Liver (tissue), 9 donors: ENCODE results near the gene YY1. TPM values are rescaled to one million over a fixed set of nuclear protein-coding genes. Genes with fewer than 3 reads are reported as not detected.

Experiments used
- DNase-seq: peaks from one replicate; pipeline ENCODE4 v3.0.0-alpha.2; 2017; ENCODE audit warnings: low spot score
- H3K27ac ChIP-seq, 2 donors: one replicate each; pipeline ENCODE4 v1.7.0; 2013; ENCODE audit warnings: inconsistent platforms in 2 of 2, low read length in 2 of 2, control low read depth in 1 of 2, low read depth in 1 of 2, mild to moderate bottlenecking in 1 of 2
- H3K27me3 ChIP-seq, 4 donors: one replicate each; pipeline versions ENCODE4 v1.6.1 to v1.7.0; 2013; ENCODE audit warnings: low read length in 3 of 4, inconsistent platforms in 1 of 4, mild to moderate bottlenecking in 1 of 4, moderate library complexity in 1 of 4; ENCODE audit not compliant: control insufficient read depth in 4 of 4, insufficient read depth in 4 of 4
- H3K36me3 ChIP-seq, 4 donors: one replicate each; pipeline versions ENCODE4 v1.6.1 to v1.7.0; 2013; ENCODE audit warnings: low read length in 3 of 4, mild to moderate bottlenecking in 3 of 4, low read depth in 1 of 4, moderate library complexity in 1 of 4; ENCODE audit not compliant: control insufficient read depth in 4 of 4, insufficient read depth in 3 of 4
- H3K4me1 ChIP-seq, 4 donors: one replicate each; pipeline versions ENCODE4 v1.6.1 to v1.7.0; 2013; ENCODE audit warnings: low read length in 3 of 4, mild to moderate bottlenecking in 3 of 4, moderate library complexity in 1 of 4; ENCODE audit not compliant: control insufficient read depth in 4 of 4, insufficient read depth in 4 of 4
- H3K4me3 ChIP-seq, 3 donors: one replicate each; pipeline versions ENCODE4 v1.6.1 to v1.7.0; 2013; ENCODE audit warnings: low read length in 3 of 3, control low read depth in 1 of 3, low read depth in 1 of 3, mild to moderate bottlenecking in 1 of 3
- H3K9ac ChIP-seq, 2 donors: one replicate each; pipeline ENCODE4 v1.7.0; 2013; ENCODE audit warnings: low read length in 2 of 2, mild to moderate bottlenecking in 2 of 2, moderate library complexity in 2 of 2, control low read depth in 1 of 2, low read depth in 1 of 2
- H3K9me3 ChIP-seq, 4 donors: one replicate each; pipeline versions ENCODE4 v1.6.1 to v1.7.0; 2013; ENCODE audit warnings: low read length in 3 of 4; ENCODE audit not compliant: control insufficient read depth in 4 of 4
- EGR1 ChIP-seq, 2 donors: IDR thresholded peaks; 2 replicates each; pipeline ENCODE4 v1.6.1; 2016 to 2018; ENCODE audit warnings: antibody characterized with exemption in 2 of 2, low read depth in 2 of 2
- FOXA1 ChIP-seq: IDR thresholded peaks from 2 replicates; pipeline ENCODE4 v1.6.1; 2016; ENCODE audit warnings: antibody characterized with exemption
- FOXA2 ChIP-seq: IDR thresholded peaks from 2 replicates; pipeline ENCODE4 v1.6.1; 2016; ENCODE audit warnings: antibody characterized with exemption
- GABPA ChIP-seq, 2 donors: IDR thresholded peaks in 1 of 2; conservative IDR thresholded peaks in 1 of 2; 2 replicates each; pipeline ENCODE4 v1.6.1; 2016; ENCODE audit warnings: antibody characterized with exemption in 2 of 2, mild to moderate bottlenecking in 1 of 2, moderate library complexity in 1 of 2
- HNF4A ChIP-seq, 2 donors: conservative IDR thresholded peaks; 2 replicates each; pipeline ENCODE4 v1.6.1; 2016; ENCODE audit warnings: antibody characterized with exemption in 2 of 2, mild to moderate bottlenecking in 2 of 2
- HNF4G ChIP-seq: IDR thresholded peaks from 2 replicates; pipeline ENCODE4 v1.6.1; 2016; ENCODE audit warnings: antibody characterized with exemption
- JUND ChIP-seq, 2 donors: IDR thresholded peaks; 2 replicates each; pipeline ENCODE4 v1.6.1; 2016; ENCODE audit warnings: antibody characterized with exemption in 2 of 2
- NR2F2 ChIP-seq: IDR thresholded peaks from 2 replicates; pipeline ENCODE4 v1.6.1; 2016; ENCODE audit warnings: antibody characterized with exemption
- RAD21 ChIP-seq, 2 donors: IDR thresholded peaks; 2 replicates each; pipeline ENCODE4 v1.6.1; 2016; ENCODE audit warnings: antibody characterized with exemption in 2 of 2, mild to moderate bottlenecking in 2 of 2
- RXRA ChIP-seq, 2 donors: IDR thresholded peaks; 2 replicates each; pipeline ENCODE4 v1.6.1; 2017 to 2018; ENCODE audit warnings: antibody characterized with exemption in 2 of 2, mild to moderate bottlenecking in 1 of 2
- SP1 ChIP-seq: IDR thresholded peaks from 2 replicates; pipeline ENCODE4 v1.6.1; 2018; ENCODE audit warnings: antibody characterized with exemption, mild to moderate bottlenecking
- TAF1 ChIP-seq: conservative IDR thresholded peaks from 2 replicates; pipeline ENCODE4 v1.6.1; 2016; ENCODE audit warnings: antibody characterized with exemption, mild to moderate bottlenecking
- YY1 ChIP-seq: IDR thresholded peaks from 2 replicates; pipeline ENCODE4 v1.6.1; 2016; ENCODE audit warnings: antibody characterized with exemption, mild to moderate bottlenecking
- WGBS: extraction: QIAGEN DNeasy Blood & Tissue Kit; methylation state at CpG from one replicate; pipeline ENCODE4 v1.1.7; 2013; 5-methylcytosine and 5-hydroxymethylcytosine counted together
- polyA plus RNA-seq, 2 donors: library from polyadenylated mRNA; stranded (reverse) in 1 of 2; unstranded in 1 of 2; fragments of 200-250 nt in 1 of 2; fragments of >200 nt in 1 of 2; fragmentation: Nextera tagmentation in 1 of 2; extraction: Ambion mirVana in 1 of 2; gene quantifications; one replicate each; pipeline versions ENCODE4 v1.2.1 to v1.2.3, GENCODE V29; 2013 to 2015
- total RNA-seq, 2 donors: library from RNA; depleted of rRNA; stranded (reverse); fragments of >200 nt; gene quantifications; one replicate each; pipeline ENCODE4 v1.2.3, GENCODE V29; 2014
- TF ChIP-seq, protein P1 (sequence below): fragments of 150-350 bp; IDR thresholded peaks from 2 replicates; pipeline ENCODE4 v1.5.1; 2017; ENCODE audit warnings: improper control_type of control experiment, low read depth, low read length; ENCODE audit not compliant: missing input control
- TF ChIP-seq, protein P2 (sequence below): IDR thresholded peaks from 2 replicates; pipeline ENCODE4 v1.6.1; 2016; ENCODE audit warnings: antibody characterized with exemption
- TF ChIP-seq, protein P3 (sequence below): IDR thresholded peaks from 2 replicates; pipeline ENCODE4 v1.6.1; 2016; ENCODE audit warnings: antibody characterized with exemption
- TF ChIP-seq, protein P4 (sequence below): IDR thresholded peaks from 2 replicates; pipeline ENCODE4 v1.6.1; 2016; ENCODE audit warnings: antibody characterized with exemption, mild to moderate bottlenecking
- donor health status: healthy.
- donor health status: healthy.
- donor health status: healthy.
- donor health status: healthy.
- donor health status: healthy.

YY1 gene
- total and polyA plus RNA-seq, 4 donors: 15.8 to 37.4 (median 28.8) TPM

DNA sequence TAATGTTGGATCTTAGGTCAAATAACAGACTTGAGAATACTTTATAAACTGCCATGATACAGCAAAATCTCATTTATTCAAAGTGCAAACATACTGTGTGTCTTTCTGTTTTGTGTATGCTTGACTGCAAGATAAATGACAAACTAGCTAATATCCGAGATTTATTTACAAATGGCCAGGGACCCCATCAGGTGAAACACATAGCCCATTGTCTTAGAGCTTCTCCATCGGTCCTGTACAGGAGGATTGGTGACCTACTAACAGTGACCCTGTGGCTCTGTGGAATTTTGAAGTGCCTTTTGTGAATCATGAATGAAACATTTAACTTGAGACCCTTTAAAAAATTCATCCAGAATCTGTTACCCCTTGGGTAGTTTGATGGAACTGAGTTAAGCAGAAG, 40.2 kb downstream of the YY1 start:
- Histone ChIP-seq H3K4me3 (no peak overlapping the region), H3K4me1 (peaks cover 0 to 10% (median under 1%) of the 10 kb centered on the region in 4 donors), H3K27me3 (no peaks in the 10 kb centered on the region), H3K9me3 (no peaks in the 10 kb centered on the region), H3K27ac (no peak overlapping the region), H3K9ac (no peak overlapping the region), H3K36me3 (peaks cover 0 to 10% (median 1%) of the 10 kb centered on the region in 4 donors)
- DNase-seq: no peak
- TF ChIP-seq FOXA1 (no peak), EGR1 (IDR thresholded peaks at IDR 0.05; ENCODE audit: low read depth in 2 of 2) (no peak), RXRA (IDR thresholded peaks at IDR 0.05) (no peak), HNF4A (conservative IDR thresholded peaks at IDR 0.05) (no peak), YY1 (no peak), FOXA2 (no peak), HNF4G (no peak), NR2F2 (no peak), TAF1 (no peak), GABPA (IDR thresholded peaks at IDR 0.05 in 1 of 2, conservative IDR thresholded peaks at IDR 0.05 in 1 of 2) (no peak), SP1 (no peak), RAD21 (IDR thresholded peaks at IDR 0.05) (no peak)
- TF ChIP-seq, protein P1, sequence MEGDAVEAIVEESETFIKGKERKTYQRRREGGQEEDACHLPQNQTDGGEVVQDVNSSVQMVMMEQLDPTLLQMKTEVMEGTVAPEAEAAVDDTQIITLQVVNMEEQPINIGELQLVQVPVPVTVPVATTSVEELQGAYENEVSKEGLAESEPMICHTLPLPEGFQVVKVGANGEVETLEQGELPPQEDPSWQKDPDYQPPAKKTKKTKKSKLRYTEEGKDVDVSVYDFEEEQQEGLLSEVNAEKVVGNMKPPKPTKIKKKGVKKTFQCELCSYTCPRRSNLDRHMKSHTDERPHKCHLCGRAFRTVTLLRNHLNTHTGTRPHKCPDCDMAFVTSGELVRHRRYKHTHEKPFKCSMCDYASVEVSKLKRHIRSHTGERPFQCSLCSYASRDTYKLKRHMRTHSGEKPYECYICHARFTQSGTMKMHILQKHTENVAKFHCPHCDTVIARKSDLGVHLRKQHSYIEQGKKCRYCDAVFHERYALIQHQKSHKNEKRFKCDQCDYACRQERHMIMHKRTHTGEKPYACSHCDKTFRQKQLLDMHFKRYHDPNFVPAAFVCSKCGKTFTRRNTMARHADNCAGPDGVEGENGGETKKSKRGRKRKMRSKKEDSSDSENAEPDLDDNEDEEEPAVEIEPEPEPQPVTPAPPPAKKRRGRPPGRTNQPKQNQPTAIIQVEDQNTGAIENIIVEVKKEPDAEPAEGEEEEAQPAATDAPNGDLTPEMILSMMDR: no peak
- TF ChIP-seq, protein P2, sequence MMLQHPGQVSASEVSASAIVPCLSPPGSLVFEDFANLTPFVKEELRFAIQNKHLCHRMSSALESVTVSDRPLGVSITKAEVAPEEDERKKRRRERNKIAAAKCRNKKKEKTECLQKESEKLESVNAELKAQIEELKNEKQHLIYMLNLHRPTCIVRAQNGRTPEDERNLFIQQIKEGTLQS: no peak
- TF ChIP-seq, protein P3, sequence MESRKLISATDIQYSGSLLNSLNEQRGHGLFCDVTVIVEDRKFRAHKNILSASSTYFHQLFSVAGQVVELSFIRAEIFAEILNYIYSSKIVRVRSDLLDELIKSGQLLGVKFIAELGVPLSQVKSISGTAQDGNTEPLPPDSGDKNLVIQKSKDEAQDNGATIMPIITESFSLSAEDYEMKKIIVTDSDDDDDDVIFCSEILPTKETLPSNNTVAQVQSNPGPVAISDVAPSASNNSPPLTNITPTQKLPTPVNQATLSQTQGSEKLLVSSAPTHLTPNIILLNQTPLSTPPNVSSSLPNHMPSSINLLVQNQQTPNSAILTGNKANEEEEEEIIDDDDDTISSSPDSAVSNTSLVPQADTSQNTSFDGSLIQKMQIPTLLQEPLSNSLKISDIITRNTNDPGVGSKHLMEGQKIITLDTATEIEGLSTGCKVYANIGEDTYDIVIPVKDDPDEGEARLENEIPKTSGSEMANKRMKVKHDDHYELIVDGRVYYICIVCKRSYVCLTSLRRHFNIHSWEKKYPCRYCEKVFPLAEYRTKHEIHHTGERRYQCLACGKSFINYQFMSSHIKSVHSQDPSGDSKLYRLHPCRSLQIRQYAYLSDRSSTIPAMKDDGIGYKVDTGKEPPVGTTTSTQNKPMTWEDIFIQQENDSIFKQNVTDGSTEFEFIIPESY: no peak
- TF ChIP-seq, protein P4, sequence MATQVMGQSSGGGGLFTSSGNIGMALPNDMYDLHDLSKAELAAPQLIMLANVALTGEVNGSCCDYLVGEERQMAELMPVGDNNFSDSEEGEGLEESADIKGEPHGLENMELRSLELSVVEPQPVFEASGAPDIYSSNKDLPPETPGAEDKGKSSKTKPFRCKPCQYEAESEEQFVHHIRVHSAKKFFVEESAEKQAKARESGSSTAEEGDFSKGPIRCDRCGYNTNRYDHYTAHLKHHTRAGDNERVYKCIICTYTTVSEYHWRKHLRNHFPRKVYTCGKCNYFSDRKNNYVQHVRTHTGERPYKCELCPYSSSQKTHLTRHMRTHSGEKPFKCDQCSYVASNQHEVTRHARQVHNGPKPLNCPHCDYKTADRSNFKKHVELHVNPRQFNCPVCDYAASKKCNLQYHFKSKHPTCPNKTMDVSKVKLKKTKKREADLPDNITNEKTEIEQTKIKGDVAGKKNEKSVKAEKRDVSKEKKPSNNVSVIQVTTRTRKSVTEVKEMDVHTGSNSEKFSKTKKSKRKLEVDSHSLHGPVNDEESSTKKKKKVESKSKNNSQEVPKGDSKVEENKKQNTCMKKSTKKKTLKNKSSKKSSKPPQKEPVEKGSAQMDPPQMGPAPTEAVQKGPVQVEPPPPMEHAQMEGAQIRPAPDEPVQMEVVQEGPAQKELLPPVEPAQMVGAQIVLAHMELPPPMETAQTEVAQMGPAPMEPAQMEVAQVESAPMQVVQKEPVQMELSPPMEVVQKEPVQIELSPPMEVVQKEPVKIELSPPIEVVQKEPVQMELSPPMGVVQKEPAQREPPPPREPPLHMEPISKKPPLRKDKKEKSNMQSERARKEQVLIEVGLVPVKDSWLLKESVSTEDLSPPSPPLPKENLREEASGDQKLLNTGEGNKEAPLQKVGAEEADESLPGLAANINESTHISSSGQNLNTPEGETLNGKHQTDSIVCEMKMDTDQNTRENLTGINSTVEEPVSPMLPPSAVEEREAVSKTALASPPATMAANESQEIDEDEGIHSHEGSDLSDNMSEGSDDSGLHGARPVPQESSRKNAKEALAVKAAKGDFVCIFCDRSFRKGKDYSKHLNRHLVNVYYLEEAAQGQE: no peak
- 90% methylated on average over 2 of the region's 2 CpGs for WGBS

DNA sequence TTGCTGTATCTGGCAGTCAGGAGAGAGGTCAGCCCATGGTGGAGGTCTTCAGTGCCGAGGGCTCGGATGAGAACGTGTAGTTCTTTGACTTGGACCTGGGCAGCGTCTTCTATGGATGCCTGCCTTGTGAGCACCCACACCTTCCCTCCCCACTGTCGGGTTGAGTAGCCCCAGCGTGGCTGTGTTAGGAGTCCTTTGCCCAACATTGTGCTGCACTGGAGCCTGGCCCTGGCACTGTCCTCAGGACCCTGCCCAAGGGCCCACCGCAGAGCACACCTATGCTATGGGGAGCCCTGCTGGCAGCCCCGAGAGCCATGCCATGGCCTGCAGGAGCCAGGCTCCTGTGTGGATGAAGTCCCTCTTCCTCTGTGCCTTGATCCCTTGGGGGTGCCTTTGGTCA, 40.6 kb downstream of the YY1 start:
- DNase-seq: no peak
- 96% methylated on average over 8 of the region's 8 CpGs for WGBS
- H3K9ac ChIP-seq: no peak overlapping the region
- TF ChIP-seq JUND (IDR thresholded peaks at IDR 0.05) (no peak), HNF4A (conservative IDR thresholded peaks at IDR 0.05) (no peak), FOXA1 (no peak), GABPA (IDR thresholded peaks at IDR 0.05 in 1 of 2, conservative IDR thresholded peaks at IDR 0.05 in 1 of 2) (no peak), RAD21 (IDR thresholded peaks at IDR 0.05) (no peak), EGR1 (IDR thresholded peaks at IDR 0.05; ENCODE audit: low read depth in 2 of 2) (no peak), NR2F2 (no peak), FOXA2 (no peak)
- TF ChIP-seq, protein P1: no peak
- TF ChIP-seq, protein P4: no peak

More for the DNA sequence above, 40.6 kb downstream of the YY1 start:
- Histone ChIP-seq H3K36me3 (peaks cover 0 to 10% (median 1%) of the 10 kb centered on the region in 4 donors), H3K27ac (no peak overlapping the region), H3K4me3 (no peak overlapping the region), H3K27me3 (no peaks in the 10 kb centered on the region), H3K4me1 (peaks cover 1 to 12% (median 3%) of the 10 kb centered on the region in 4 donors), H3K9me3 (no peaks in the 10 kb centered on the region)
